GM23338 (cell line): ENCODE measurements around the gene POMGNT1. TPM values are rescaled to one million over a fixed set of nuclear protein-coding genes. Genes with fewer than 3 reads are reported as not detected.

Source experiments
- ATAC-seq: fragments of 200-7000 bp; cut with Tn5 transposase; 3 replicates; pipeline ENCODE4 v1.9.1; 2020
- DNase-seq: peaks from one replicate; pipeline ENCODE4 v3.0.0-alpha.2; 2015; ENCODE audit warnings: low spot score
- H2AFZ ChIP-seq: fragments of 200-600 bp; sonication (generic); 2 replicates; pipeline ENCODE4 v1.8.0; 2016; ENCODE audit warnings: antibody characterized with exemption, mild to moderate bottlenecking, moderate library complexity
- H3F3A ChIP-seq: fragments of 200-600 bp; sonication (generic); replicated peaks from 2 replicates; pipeline ENCODE4 v1.8.0; 2017; ENCODE audit warnings: antibody characterized with exemption, mixed run types, low read depth
- H3K27ac ChIP-seq: fragments of 200-600 bp; sonication (generic); 2 replicates; pipeline ENCODE4 v1.6.1; 2016; ENCODE audit warnings: low read depth
- H3K27me3 ChIP-seq: fragments of 200-600 bp; sonication (generic); 2 replicates; pipeline ENCODE4 v1.8.0; 2016; ENCODE audit warnings: mild to moderate bottlenecking, mixed run types, moderate library complexity; ENCODE audit not compliant: insufficient read depth
- H3K36me3 ChIP-seq: fragments of 200-600 bp; sonication (generic); 2 replicates; pipeline ENCODE4 v1.8.0; 2016; ENCODE audit warnings: mild to moderate bottlenecking; ENCODE audit not compliant: insufficient read depth
- H3K4me1 ChIP-seq: fragments of 200-600 bp; sonication (generic); 2 replicates; pipeline ENCODE4 v1.8.0; 2016; ENCODE audit warnings: mild to moderate bottlenecking, moderate library complexity; ENCODE audit not compliant: insufficient read depth
- H3K4me2 ChIP-seq: fragments of 200-600 bp; sonication (generic); 2 replicates; pipeline ENCODE4 v1.7.1; 2017; ENCODE audit warnings: mixed run types
- H3K4me3 ChIP-seq: fragments of 200-600 bp; sonication (generic); 2 replicates; pipeline ENCODE4 v1.6.1; 2016; ENCODE audit warnings: mixed run types
- H3K79me2 ChIP-seq: fragments of 200-600 bp; sonication (generic); replicated peaks from 2 replicates; pipeline ENCODE4 v1.8.0; 2017; ENCODE audit warnings: mild to moderate bottlenecking; ENCODE audit not compliant: insufficient read depth
- H3K9me2 ChIP-seq: fragments of 200-600 bp; sonication (generic); 2 replicates; pipeline ENCODE4 v1.8.0; 2017; ENCODE audit not compliant: insufficient read depth
- H4K20me1 ChIP-seq: fragments of 200-600 bp; sonication (generic); replicated peaks from 2 replicates; pipeline ENCODE4 v1.8.0; 2017; ENCODE audit warnings: mild to moderate bottlenecking; ENCODE audit not compliant: insufficient read depth
- H3K27ac Mint-ChIP-seq: 2 replicates; pipeline ENCODE4 v1.8.0; 2020; ENCODE audit warnings: inconsistent platforms, mild to moderate bottlenecking, moderate library complexity, mixed read lengths
- H3K27me3 Mint-ChIP-seq: 3 replicates; pipeline ENCODE4 v1.8.0; 2022; ENCODE audit warnings: low read depth, mild to moderate bottlenecking, moderate library complexity, mixed read lengths, inconsistent platforms; ENCODE audit not compliant: insufficient read depth, poor library complexity
- H3K36me3 Mint-ChIP-seq: 3 replicates; pipeline ENCODE4 v1.8.0; 2021; ENCODE audit warnings: low read depth, mild to moderate bottlenecking, inconsistent platforms, moderate library complexity, mixed read lengths
- H3K4me1 Mint-ChIP-seq: 3 replicates; pipeline ENCODE4 v1.8.0; 2020; ENCODE audit warnings: mild to moderate bottlenecking, inconsistent platforms, mixed read lengths
- H3K4me3 Mint-ChIP-seq: 3 replicates; pipeline ENCODE4 v1.8.0; 2021; ENCODE audit warnings: moderate library complexity, mild to moderate bottlenecking, inconsistent platforms, mixed read lengths
- H3K9me3 Mint-ChIP-seq: 3 replicates; pipeline ENCODE4 v1.8.0; 2020; ENCODE audit warnings: moderate library complexity, mild to moderate bottlenecking, inconsistent platforms, mixed read lengths
- CREB1 ChIP-seq: fragments of 250-450 bp; sonication (Bioruptor Pico); IDR thresholded peaks from 2 replicates; pipeline ENCODE4 v1.5.0; 2020; ENCODE audit warnings: low read depth, mild to moderate bottlenecking, moderate library complexity
- CTCF ChIP-seq, 2 experiments: fragments of 200-600 bp in 1 of 2; sonication (generic) in 1 of 2; conservative IDR thresholded peaks; 2 replicates each; pipeline versions ENCODE4 v1.5.1 to v1.6.1; 2016 to 2017; ENCODE audit warnings: antibody characterized with exemption in 2 of 2, low read depth in 2 of 2, mild to moderate bottlenecking in 2 of 2, moderate library complexity in 1 of 2
- ETS1 ChIP-seq: IDR thresholded peaks from 2 replicates; pipeline ENCODE4 v1.6.1; 2016; ENCODE audit warnings: antibody characterized with exemption
- EZH2 ChIP-seq: fragments of 200-600 bp; sonication (generic); IDR thresholded peaks from one replicate; pipeline ENCODE4 v1.8.0; 2017; ENCODE audit warnings: antibody characterized with exemption, mild to moderate bottlenecking, low read depth; ENCODE audit not compliant: unreplicated experiment
- EZH2phosphoT487 ChIP-seq: fragments of 200-600 bp; sonication (generic); IDR thresholded peaks from one replicate; pipeline ENCODE4 v1.8.1; 2018; ENCODE audit warnings: antibody characterized with exemption; ENCODE audit not compliant: unreplicated experiment
- JUNB ChIP-seq: IDR thresholded peaks from one replicate; pipeline ENCODE4 v1.6.1; 2016; ENCODE audit warnings: antibody characterized with exemption; ENCODE audit not compliant: unreplicated experiment
- NANOG ChIP-seq: IDR thresholded peaks from 2 replicates; pipeline ENCODE4 v1.6.1; 2016; ENCODE audit warnings: antibody characterized with exemption, borderline replicate concordance
- POLR2AphosphoS5 ChIP-seq: IDR thresholded peaks from 2 replicates; pipeline ENCODE4 v1.6.1; 2016; ENCODE audit warnings: antibody characterized with exemption, low read depth
- REST ChIP-seq: IDR thresholded peaks from one replicate; pipeline ENCODE4 v1.6.1; 2018; ENCODE audit warnings: antibody characterized with exemption; ENCODE audit not compliant: unreplicated experiment
- STAT1 ChIP-seq: IDR thresholded peaks from one replicate; pipeline ENCODE4 v1.6.1; 2016; ENCODE audit warnings: antibody characterized with exemption; ENCODE audit not compliant: unreplicated experiment
- ZNF114 ChIP-seq: fragments of 250-450 bp; sonication (Bioruptor Pico); IDR thresholded peaks from 2 replicates; pipeline ENCODE4 v1.5.0; 2020; ENCODE audit warnings: mild to moderate bottlenecking, moderate library complexity
- ZNF331 ChIP-seq: fragments of 250-450 bp; sonication (Bioruptor Pico); IDR thresholded peaks from 2 replicates; pipeline ENCODE4 v1.5.0; 2020; ENCODE audit warnings: low read depth, mild to moderate bottlenecking, moderate library complexity
- ZNF462 ChIP-seq: fragments of 250-450 bp; sonication (Bioruptor Pico); IDR thresholded peaks from 2 replicates; pipeline ENCODE4 v1.5.0; 2020; ENCODE audit warnings: mild to moderate bottlenecking, moderate library complexity
- polyA plus RNA-seq: library from polyadenylated mRNA; unstranded; fragments of >200 nt; fragmentation: Nextera tagmentation; extraction: Ambion mirVana; gene quantifications from 2 replicates; pipeline ENCODE4 v1.2.1, GENCODE V29; 2016
- total RNA-seq: library from RNA; depleted of rRNA; stranded (reverse); fragments of >200 nt; shearing (Covaris generic); gene quantifications from 2 replicates; pipeline ENCODE4 v1.2.3, GENCODE V29; 2014

POMGNT1 gene
- total and polyA plus RNA-seq, 2 experiments from 2014 or later, result 24.3 to 32.1 TPM

GRCh38 chr1:46181343-46182260 is 16.6 kb downstream of the POMGNT1 start:
- Histone ChIP-seq H4K20me1 (no peaks in the 10 kb centered on the region), H2AFZ (no peak overlapping the region), H3F3A (no peaks in the 10 kb centered on the region), H3K79me2 (no peaks in the 10 kb centered on the region), H3K36me3 (no peaks in the 10 kb centered on the region), H3K9me2 (no peaks in the 10 kb centered on the region), H3K27me3 (0 out of 2 replicates have a peak, but pooled peaks cover 6% of the 10 kb centered on the region), H3K4me2 (no peak overlapping the region), H3K4me3 (no peak overlapping the region), H3K4me1 (no peaks in the 10 kb centered on the region; the same call in 1 of the 2 replicates), H3K27ac (no peak overlapping the region)
- Mint-ChIP-seq H3K27me3 (peaks cover 7% of the 10 kb centered on the region), H3K36me3 (no peaks in the 10 kb centered on the region), H3K4me3 (no peak overlapping the region; the same call in 2 of the 3 replicates), H3K4me1 (peaks cover 7% of the 10 kb centered on the region; the same call in 2 of the 3 replicates), H3K9me3 (no peaks in the 10 kb centered on the region), H3K27ac (no peak overlapping the region)
- DNase-seq (no peak), ATAC-seq (no peak)
- TF ChIP-seq ZNF114 (CRISPR knock-in tag) (no peak), JUNB (no peak), NANOG (no peak), CTCF (conservative IDR thresholded peaks at IDR 0.05; ENCODE audit: low read depth in 2 of 2) (no peak), CREB1 (no peak), REST (no peak), EZH2phosphoT487 (no peak), STAT1 (no peak), ZNF462 (CRISPR knock-in tag) (no peak), EZH2 (no peak), POLR2AphosphoS5 (no peak), ETS1 (no peak), ZNF331 (no peak)
